Astrocyte of the hippocampus (primary cell): ENCODE measurements around the gene AP2B1.
"Not testable (repeated sequence)": the region's sequence is repeated elsewhere in the genome, so short reads cannot be mapped to it uniquely, and the experiment has no call there.

Source experiments
- DNase-seq: peaks from one replicate; pipeline ENCODE4 v3.0.0; 2011; ENCODE audit warnings: low read depth, low spot score

The AP2B1 gene

GRCh38 chr17:35748341-35748841 is 161.3 kb downstream of the AP2B1 start:
- DNase-seq, result peak; percentile 43

- no peak for DNase-seq
Observed at GRCh38 chr17:35748979-35749378, 161.9 kb downstream of the AP2B1 start.

- no peak for DNase-seq
Observed at GRCh38 chr17:35749560-35750412, 162.7 kb downstream of the AP2B1 start.

- no peak for DNase-seq
Observed at GRCh38 chr17:35750526-35751395, 163.6 kb downstream of the AP2B1 start.

GRCh38 chr17:35751541-35751940 is 164.4 kb downstream of the AP2B1 start:
- DNase-seq, result not testable (repeated sequence)

- no peak for DNase-seq
Observed at GRCh38 chr17:35752471-35752870, 165.3 kb downstream of the AP2B1 start.

GRCh38 chr17:35752945-35753764 is 166.0 kb downstream of the AP2B1 start, which contains the start of gene GAS2L2:
TSS of gene GAS2L2 (minus strand) at chr17:35753239. CDS start at chr17:35752850, 389 bp downstream.
- peak; percentile 33 for DNase-seq

GRCh38 chr17:35757243-35757642 is 170.1 kb downstream of the AP2B1 start:
- DNase-seq, result no peak

GRCh38 chr17:35760587-35760986 is 173.5 kb downstream of the AP2B1 start, which contains the start of gene C17orf50:
TSS of gene C17orf50 (plus strand) at chr17:35760887. CDS start at chr17:35760942, 55 bp downstream.
- no peak for DNase-seq

- no peak for DNase-seq
Observed at GRCh38 chr17:35761601-35762000, 174.5 kb downstream of the AP2B1 start.

- DNase-seq, result no peak
Observed at GRCh38 chr17:35763767-35764122, 176.6 kb downstream of the AP2B1 start.

- peak; percentile 96 for DNase-seq
Observed at GRCh38 chr17:35764123-35764991, 177.2 kb downstream of the AP2B1 start.

GRCh38 chr17:35765086-35765710 is 178.1 kb downstream of the AP2B1 start:
- peak; percentile 48 for DNase-seq

GRCh38 chr17:35765756-35766488 is 178.8 kb downstream of the AP2B1 start:
- DNase-seq, result no peak

GRCh38 chr17:35766489-35766877 is 179.4 kb downstream of the AP2B1 start:
- DNase-seq, result no peak

GRCh38 chr17:35766903-35767510 is 179.9 kb downstream of the AP2B1 start:
- DNase-seq, result peak; percentile 73

GRCh38 chr17:35768797-35769196 is 181.7 kb downstream of the AP2B1 start:
- DNase-seq, result no peak

GRCh38 chr17:35769895-35770486 is 182.9 kb downstream of the AP2B1 start:
- DNase-seq, result no peak
